Brain microvascular endothelial cell (primary cell): ENCODE data around the gene ZMYND10.

Experiments
- DNase-seq: peaks from one replicate; pipeline ENCODE4 v3.0.0-alpha.2; 2020
- H3K27ac ChIP-seq: fragments of 250-450 bp; sonication (Bioruptor Pico); 2 replicates; pipeline ENCODE4 v1.5.1; 2020; ENCODE audit warnings: mild to moderate bottlenecking, moderate library complexity
- H3K27me3 ChIP-seq: fragments of 250-450 bp; sonication (Bioruptor Pico); replicated peaks from 2 replicates; pipeline ENCODE4 v1.5.1; 2020; ENCODE audit warnings: mild to moderate bottlenecking
- H3K36me3 ChIP-seq: fragments of 250-450 bp; sonication (Bioruptor Pico); replicated peaks from 2 replicates; pipeline ENCODE4 v1.5.1; 2020; ENCODE audit warnings: mild to moderate bottlenecking
- H3K4me3 ChIP-seq: 2 replicates; pipeline ENCODE4 v1.5.1; 2011; ENCODE audit warnings: low read depth, mild to moderate bottlenecking, control low read depth, low read length, moderate library complexity
- in situ Hi-C: cut with HindIII; loops from 2 replicates; pipeline ENCODE4 v1.10.0; 2017; ENCODE audit warnings: low sequenced_read_pairs, low pct_ligation_motif_present
- TF ChIP-seq, protein P1 (sequence below): IDR thresholded peaks from 2 replicates; pipeline ENCODE4 v1.5.1; 2011; ENCODE audit warnings: low read depth, mild to moderate bottlenecking, moderate library complexity, low read length, control low read depth, inconsistent platforms; ENCODE audit errors: missing control alignments

The ZMYND10 gene

DNA sequence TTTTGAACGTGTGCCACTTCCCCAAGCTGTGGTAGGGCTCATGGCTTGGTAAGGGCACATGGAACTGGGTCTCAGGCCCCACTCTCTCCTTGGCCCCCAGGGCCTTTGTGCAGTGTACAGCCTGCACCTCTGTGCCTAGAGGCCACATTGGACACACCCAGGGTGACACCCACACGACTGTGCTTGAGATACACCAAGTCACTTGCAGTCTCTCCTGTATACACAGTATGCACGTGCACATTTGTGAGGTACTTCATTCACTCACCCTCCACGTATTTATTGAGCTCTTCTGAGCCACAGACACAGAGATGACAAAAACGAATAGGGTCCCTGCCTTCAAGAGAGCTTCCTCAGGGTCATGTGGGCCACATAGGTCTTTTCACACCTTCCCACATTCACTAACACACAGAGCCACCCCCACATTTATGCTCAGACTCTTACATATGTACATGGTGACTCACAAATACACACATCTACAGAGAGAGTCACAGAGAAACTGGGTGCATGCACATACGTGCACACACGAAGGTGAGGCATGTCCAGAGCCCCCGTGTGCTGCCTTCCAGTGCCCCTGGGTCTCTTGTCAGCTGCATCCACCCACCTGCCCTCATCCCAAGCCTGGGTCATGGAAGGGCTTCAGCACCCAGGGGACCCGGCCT lies 23.6 kb upstream of the ZMYND10 start:
- Histone ChIP-seq H3K36me3 (no peaks in the 10 kb centered on the region), H3K27me3 (no peaks in the 10 kb centered on the region), H3K27ac (no peak overlapping the region), H3K4me3 (no peak overlapping the region)
- TF ChIP-seq, protein P1, sequence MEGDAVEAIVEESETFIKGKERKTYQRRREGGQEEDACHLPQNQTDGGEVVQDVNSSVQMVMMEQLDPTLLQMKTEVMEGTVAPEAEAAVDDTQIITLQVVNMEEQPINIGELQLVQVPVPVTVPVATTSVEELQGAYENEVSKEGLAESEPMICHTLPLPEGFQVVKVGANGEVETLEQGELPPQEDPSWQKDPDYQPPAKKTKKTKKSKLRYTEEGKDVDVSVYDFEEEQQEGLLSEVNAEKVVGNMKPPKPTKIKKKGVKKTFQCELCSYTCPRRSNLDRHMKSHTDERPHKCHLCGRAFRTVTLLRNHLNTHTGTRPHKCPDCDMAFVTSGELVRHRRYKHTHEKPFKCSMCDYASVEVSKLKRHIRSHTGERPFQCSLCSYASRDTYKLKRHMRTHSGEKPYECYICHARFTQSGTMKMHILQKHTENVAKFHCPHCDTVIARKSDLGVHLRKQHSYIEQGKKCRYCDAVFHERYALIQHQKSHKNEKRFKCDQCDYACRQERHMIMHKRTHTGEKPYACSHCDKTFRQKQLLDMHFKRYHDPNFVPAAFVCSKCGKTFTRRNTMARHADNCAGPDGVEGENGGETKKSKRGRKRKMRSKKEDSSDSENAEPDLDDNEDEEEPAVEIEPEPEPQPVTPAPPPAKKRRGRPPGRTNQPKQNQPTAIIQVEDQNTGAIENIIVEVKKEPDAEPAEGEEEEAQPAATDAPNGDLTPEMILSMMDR: no peak
- no peak for DNase-seq
- in situ Hi-C loops: no loop called here

DNA sequence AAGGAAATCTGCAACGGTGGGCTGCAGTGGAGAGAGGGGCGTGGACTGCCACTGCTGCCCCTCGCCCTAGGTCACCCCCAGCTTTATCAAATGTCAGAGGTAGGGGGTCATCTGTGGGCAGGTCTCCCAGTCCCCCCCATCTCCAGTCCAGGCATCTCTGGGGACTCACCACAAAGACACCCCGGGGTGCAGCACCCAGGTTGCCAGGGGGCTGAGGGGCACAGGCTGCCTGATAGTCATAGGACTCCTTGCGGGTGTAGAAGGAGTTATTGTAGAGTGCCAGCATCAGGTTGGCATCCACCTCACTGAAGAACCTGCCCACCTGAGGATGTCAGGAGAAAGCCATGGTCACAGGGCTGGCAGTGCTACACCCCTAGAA lies 20.3 kb upstream of the ZMYND10 start:
- no peak overlapping the region for H3K27ac ChIP-seq
- H3K36me3 ChIP-seq: no peaks in the 10 kb centered on the region
- in situ Hi-C loops: no loop called here
- H3K27me3 ChIP-seq: no peaks in the 10 kb centered on the region
- no peak for DNase-seq
- TF ChIP-seq, protein P1: no peak
- H3K4me3 ChIP-seq: no peak overlapping the region

DNA sequence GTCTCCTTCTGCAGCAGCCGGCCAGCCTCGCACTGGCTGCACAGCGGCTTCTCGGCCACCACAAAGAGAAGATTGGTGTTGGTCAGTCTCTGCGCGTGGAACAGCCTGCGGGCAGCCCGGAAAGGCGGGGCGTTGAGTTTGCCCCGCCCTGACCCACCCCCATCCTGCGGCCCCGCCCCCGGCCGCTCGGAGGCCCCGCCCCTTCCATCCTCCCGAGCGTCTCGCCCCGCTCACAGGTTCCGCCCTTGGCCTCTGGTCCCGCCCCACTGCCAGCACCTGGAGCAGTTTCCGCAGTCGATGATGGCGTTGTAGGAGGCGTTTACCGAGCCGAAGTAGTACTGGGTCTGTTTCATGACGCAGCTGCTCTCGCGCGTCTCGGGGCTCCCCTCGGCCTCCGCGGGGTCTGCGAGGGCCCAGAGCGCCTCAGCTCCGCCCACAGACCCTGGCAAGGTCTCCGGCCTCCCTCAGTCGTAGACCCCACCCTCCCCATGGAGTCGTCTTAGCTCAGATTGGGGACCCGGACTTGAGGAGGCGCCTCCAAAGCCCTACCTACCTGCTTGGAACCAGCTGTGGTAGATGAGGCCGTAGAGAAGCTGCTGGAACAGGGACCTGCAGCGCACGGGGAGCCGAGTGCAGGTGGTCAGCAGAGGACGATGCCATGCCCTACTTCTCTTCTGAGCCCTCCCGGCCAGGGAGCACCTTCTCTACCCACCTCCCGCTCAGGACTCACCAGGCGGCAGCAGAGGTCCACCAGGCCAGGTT lies 19.7 kb upstream of the ZMYND10 start:
- H3K27me3 ChIP-seq: no peaks in the 10 kb centered on the region
- TF ChIP-seq, protein P1: no peak
- in situ Hi-C loops: no loop called here
- H3K36me3 ChIP-seq: no peaks in the 10 kb centered on the region
- peak; percentile 39 for DNase-seq
- peak overlapping the region; percentile 54 for H3K4me3 ChIP-seq
- H3K27ac ChIP-seq: no peak overlapping the region

DNA sequence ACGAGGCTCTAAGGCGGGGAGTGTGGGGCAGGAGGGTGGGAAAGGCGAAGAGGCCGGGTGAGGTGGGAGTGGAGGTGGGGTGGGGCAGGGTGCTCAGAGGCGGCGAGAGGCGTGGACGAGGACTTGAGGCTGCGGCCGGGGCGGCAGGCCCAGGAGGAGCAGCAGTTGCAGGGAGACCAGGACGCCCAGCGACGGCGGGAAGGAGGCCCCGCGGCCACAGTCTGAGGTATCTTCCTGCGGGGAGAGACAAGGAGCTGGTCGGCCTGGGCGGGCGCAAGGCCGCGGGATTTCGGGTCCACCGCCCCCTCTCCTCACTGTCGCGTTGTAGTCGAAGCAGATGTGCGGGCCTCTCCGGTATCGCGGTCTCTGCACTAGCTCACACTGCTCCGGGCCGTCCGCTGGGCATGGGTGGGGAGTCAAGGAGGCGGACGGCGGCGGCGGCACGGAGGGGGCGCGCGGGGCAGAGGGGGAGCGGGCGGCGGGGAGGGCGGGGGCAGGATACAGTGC lies 19.1 kb upstream of the ZMYND10 start:
- no peak overlapping the region for H3K27ac ChIP-seq
- TF ChIP-seq, protein P1: no peak
- DNase-seq: no peak
- no peaks in the 10 kb centered on the region for H3K36me3 ChIP-seq
- peak overlapping the region; percentile 54 for H3K4me3 ChIP-seq
- no peaks in the 10 kb centered on the region for H3K27me3 ChIP-seq
- in situ Hi-C loops: no loop called here

DNA sequence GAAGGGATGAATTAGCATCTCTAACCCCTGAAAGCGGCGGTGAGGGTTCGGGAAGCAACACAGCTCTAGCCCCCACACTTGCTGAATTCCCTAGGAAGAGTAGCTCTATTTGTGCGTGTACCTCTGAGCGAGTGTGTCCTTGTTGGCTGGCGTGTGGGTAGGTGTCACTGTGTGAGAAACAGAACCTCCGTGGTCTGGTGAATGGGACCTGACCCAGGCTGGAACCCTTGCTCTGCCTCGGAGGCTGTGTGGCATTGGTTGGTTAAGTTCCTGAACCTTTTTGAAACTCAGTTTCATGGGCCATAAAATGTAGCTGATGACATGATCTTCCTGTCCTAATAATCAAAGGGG lies 14.2 kb upstream of the ZMYND10 start:
- in situ Hi-C loops: no loop called here
- no peak for DNase-seq
- Histone ChIP-seq H3K36me3 (peaks cover 7% of the 10 kb centered on the region), H3K27ac (no peak overlapping the region), H3K27me3 (no peaks in the 10 kb centered on the region), H3K4me3 (peak overlapping the region; percentile 50)
- TF ChIP-seq, protein P1: no peak
